Activated CD8-positive, alpha-beta memory T cell treated with anti-CD3 and anti-CD28 coated beads for 24 hours (primary cell): ENCODE measurements around the gene DMRT2.

ENCODE experiments used
- DNase-seq: peaks from one replicate; pipeline ENCODE4 v3.0.0-alpha.2; 2020

The DMRT2 gene

GRCh38 chr9:1096155-1096964 is 46.2 kb downstream of the DMRT2 start:
- no peak for DNase-seq

GRCh38 chr9:1098551-1098950 is 48.4 kb downstream of the DMRT2 start:
- no peak for DNase-seq

- DNase-seq = no peak
Observed at GRCh38 chr9:1100201-1100600, 50.0 kb downstream of the DMRT2 start.

GRCh38 chr9:1100945-1101344 is 50.8 kb downstream of the DMRT2 start:
- no peak for DNase-seq

- DNase-seq = no peak
Observed at GRCh38 chr9:1101846-1102641, 51.9 kb downstream of the DMRT2 start.

- no peak for DNase-seq
Observed at GRCh38 chr9:1102642-1102970, 52.4 kb downstream of the DMRT2 start.
